Activated T-helper 2 cell treated with anti-CD3 and anti-CD28 coated beads, Interferon-gamma antibody, Interleukin-2, Interleukin-4, amounts not matched to agents 10 μg/mL and 5 μg/mL and 100 μg/mL, durations not matched to agents 14 hours and 24 hours and 36 hours (primary cell): Measurements from ENCODE around the gene OR1J1. TPM values are rescaled to one million over a fixed set of nuclear protein-coding genes. Genes with fewer than 3 reads are reported as not detected.

Experiments used
- DNase-seq: peaks from one replicate; pipeline ENCODE4 v3.0.0; 2021; ENCODE audit warnings: low spot score
- H3K27ac Mint-ChIP-seq: one replicate; pipeline ENCODE4 v1.8.0; 2021; ENCODE audit warnings: mixed read lengths
- H3K27me3 Mint-ChIP-seq: one replicate; pipeline ENCODE4 v1.8.0; 2021; ENCODE audit warnings: low read depth, mixed read lengths
- H3K36me3 Mint-ChIP-seq: one replicate; pipeline ENCODE4 v1.8.0; 2021; ENCODE audit warnings: low read depth, mixed read lengths
- H3K4me1 Mint-ChIP-seq: one replicate; pipeline ENCODE4 v1.8.0; 2021; ENCODE audit warnings: low read depth, mixed read lengths
- H3K4me3 Mint-ChIP-seq: one replicate; pipeline ENCODE4 v1.8.0; 2021; ENCODE audit warnings: low read depth, mild to moderate bottlenecking, moderate library complexity, mixed read lengths
- H3K9me3 Mint-ChIP-seq: one replicate; pipeline ENCODE4 v1.8.0; 2021; ENCODE audit warnings: mixed read lengths
- intact Hi-C: fragments of 100-400 bp; cut with micrococcal nuclease; formaldehyde crosslinking; loops from one replicate; pipeline ENCODE4 v1.15.1; 2023
- total RNA-seq: library from RNA; stranded (reverse); gene quantifications from 2 replicates; pipeline ENCODE4 v1.2.3, GENCODE V29; 2022

The OR1J1 gene
- total RNA-seq, 1 donor from 2014 or later: not detected

GRCh38 chr9:122468735-122469134 is 9.0 kb downstream of the OR1J1 start:
- Mint-ChIP-seq H3K9me3 (no peaks in the 10 kb centered on the region), H3K4me3 (no peak overlapping the region), H3K27ac (no peak overlapping the region), H3K27me3 (peaks cover 14% of the 10 kb centered on the region), H3K36me3 (no peaks in the 10 kb centered on the region), H3K4me1 (peaks cover 12% of the 10 kb centered on the region)
- no peak for DNase-seq
- intact Hi-C loops: no loop called here

- no peak for DNase-seq
- no peaks in the 10 kb centered on the region for H3K9me3 Mint-ChIP-seq
- H3K27me3 Mint-ChIP-seq: peaks cover 33% of the 10 kb centered on the region
- peaks cover 14% of the 10 kb centered on the region for H3K4me1 Mint-ChIP-seq
- H3K36me3 Mint-ChIP-seq: no peaks in the 10 kb centered on the region
- no peak overlapping the region for H3K27ac Mint-ChIP-seq
- intact Hi-C loops: no loop called here
- no peak overlapping the region for H3K4me3 Mint-ChIP-seq
These were observed 11.3 kb downstream of the OR1J1 start for GRCh38 chr9:122466456-122466855.

GRCh38 chr9:122464633-122465567 is 12.8 kb downstream of the OR1J1 start:
- Mint-ChIP-seq H3K27ac (peak overlapping the region; percentile 72), H3K36me3 (no peaks in the 10 kb centered on the region), H3K9me3 (no peaks in the 10 kb centered on the region), H3K27me3 (peaks cover 45% of the 10 kb centered on the region), H3K4me1 (peaks cover 14% of the 10 kb centered on the region), H3K4me3 (peak overlapping the region; percentile 78)
- intact Hi-C loops: loop anchor here (1.0 kb wide), 2 partner anchors 342 to 345 kb away; no protein-coding TSS in a partner anchor
- peak; percentile 59 for DNase-seq

- DNase-seq: no peak
- intact Hi-C loops: loop anchor here (1.0 kb wide), 1 partner anchor 343 kb away; no protein-coding TSS in a partner anchor
- Mint-ChIP-seq H3K27ac (peak overlapping the region; percentile 72), H3K9me3 (no peaks in the 10 kb centered on the region), H3K27me3 (peaks cover 38% of the 10 kb centered on the region), H3K4me3 (peak overlapping the region; percentile 78), H3K4me1 (peaks cover 14% of the 10 kb centered on the region), H3K36me3 (no peaks in the 10 kb centered on the region)
These were observed 13.7 kb downstream of the OR1J1 start for GRCh38 chr9:122463828-122464632.

GRCh38 chr9:122457787-122458186 is 19.9 kb downstream of the OR1J1 start:
- intact Hi-C loops: loop anchor here (10.0 kb wide), 1 partner anchor 363 kb away; the partner anchor contains the start of gene TTLL11
- peaks cover 46% of the 10 kb centered on the region for H3K27me3 Mint-ChIP-seq
- H3K27ac Mint-ChIP-seq: no peak overlapping the region
- H3K4me1 Mint-ChIP-seq: no peaks in the 10 kb centered on the region
- H3K36me3 Mint-ChIP-seq: no peaks in the 10 kb centered on the region
- no peak for DNase-seq
- no peaks in the 10 kb centered on the region for H3K9me3 Mint-ChIP-seq
- no peak overlapping the region for H3K4me3 Mint-ChIP-seq

- intact Hi-C loops: loop anchor here (10.0 kb wide), 1 partner anchor 361 kb away; the partner anchor contains the start of gene TTLL11
- Mint-ChIP-seq H3K4me1 (no peaks in the 10 kb centered on the region), H3K27me3 (peaks cover 31% of the 10 kb centered on the region), H3K4me3 (no peak overlapping the region), H3K27ac (no peak overlapping the region), H3K9me3 (no peaks in the 10 kb centered on the region), H3K36me3 (no peaks in the 10 kb centered on the region)
- DNase-seq: no peak
These were observed 21.6 kb downstream of the OR1J1 start for GRCh38 chr9:122456123-122456522.

- DNase-seq: no peak
- Mint-ChIP-seq H3K9me3 (no peaks in the 10 kb centered on the region), H3K4me1 (no peaks in the 10 kb centered on the region), H3K27ac (no peak overlapping the region), H3K4me3 (no peak overlapping the region), H3K27me3 (peaks cover 20% of the 10 kb centered on the region), H3K36me3 (no peaks in the 10 kb centered on the region)
- intact Hi-C loops: loop anchor here (1.0 to 10.0 kb wide), 4 partner anchors 51 to 359 kb away; partner anchors contain the start of gene TTLL11
These were observed 24.0 kb downstream of the OR1J1 start for GRCh38 chr9:122453677-122454135.

- no peaks in the 10 kb centered on the region for H3K9me3 Mint-ChIP-seq
- no peaks in the 10 kb centered on the region for H3K36me3 Mint-ChIP-seq
- H3K27me3 Mint-ChIP-seq: peaks cover 14% of the 10 kb centered on the region
- no peak overlapping the region for H3K27ac Mint-ChIP-seq
- no peak for DNase-seq
- H3K4me3 Mint-ChIP-seq: no peak overlapping the region
- intact Hi-C loops: no loop called here
- no peaks in the 10 kb centered on the region for H3K4me1 Mint-ChIP-seq
These were observed 30.8 kb downstream of the OR1J1 start for GRCh38 chr9:122446819-122447484.

- no peak overlapping the region for H3K4me3 Mint-ChIP-seq
- no peaks in the 10 kb centered on the region for H3K9me3 Mint-ChIP-seq
- intact Hi-C loops: no loop called here
- no peaks in the 10 kb centered on the region for H3K36me3 Mint-ChIP-seq
- peaks cover 17% of the 10 kb centered on the region for H3K27me3 Mint-ChIP-seq
- H3K27ac Mint-ChIP-seq: no peak overlapping the region
- H3K4me1 Mint-ChIP-seq: no peaks in the 10 kb centered on the region
- no peak for DNase-seq
These were observed 32.5 kb downstream of the OR1J1 start for GRCh38 chr9:122445155-122445749.

GRCh38 chr9:122444041-122444733 is 33.5 kb downstream of the OR1J1 start:
- H3K4me3 Mint-ChIP-seq: no peak overlapping the region

GRCh38 chr9:122442568-122442967 is 35.2 kb downstream of the OR1J1 start:
- H3K27me3 Mint-ChIP-seq: peaks cover 17% of the 10 kb centered on the region
- H3K36me3 Mint-ChIP-seq: no peaks in the 10 kb centered on the region
- no peak overlapping the region for H3K27ac Mint-ChIP-seq
- H3K4me3 Mint-ChIP-seq: no peak overlapping the region
- no peaks in the 10 kb centered on the region for H3K4me1 Mint-ChIP-seq
- no peak for DNase-seq
- H3K9me3 Mint-ChIP-seq: no peaks in the 10 kb centered on the region
- intact Hi-C loops: no loop called here

More at GRCh38 chr9:122444041-122444733, 33.5 kb downstream of the OR1J1 start:
- no peak for DNase-seq
- no peaks in the 10 kb centered on the region for H3K4me1 Mint-ChIP-seq
- intact Hi-C loops: no loop called here
- no peak overlapping the region for H3K27ac Mint-ChIP-seq
- peaks cover 17% of the 10 kb centered on the region for H3K27me3 Mint-ChIP-seq
- no peaks in the 10 kb centered on the region for H3K9me3 Mint-ChIP-seq
- no peaks in the 10 kb centered on the region for H3K36me3 Mint-ChIP-seq
